Liver (tissue), 9 donors: Measurements from ENCODE around the gene TPCN1. TPM values are rescaled to one million over a fixed set of nuclear protein-coding genes. Genes with fewer than 3 reads are reported as not detected.

Experiments used
- DNase-seq: peaks from one replicate; pipeline ENCODE4 v3.0.0-alpha.2; 2017; ENCODE audit warnings: low spot score
- H3K27ac ChIP-seq, 2 donors: one replicate each; pipeline ENCODE4 v1.7.0; 2013; ENCODE audit warnings: inconsistent platforms in 2 of 2, low read length in 2 of 2, control low read depth in 1 of 2, low read depth in 1 of 2, mild to moderate bottlenecking in 1 of 2
- H3K27me3 ChIP-seq, 4 donors: one replicate each; pipeline versions ENCODE4 v1.6.1 to v1.7.0; 2013; ENCODE audit warnings: low read length in 3 of 4, inconsistent platforms in 1 of 4, mild to moderate bottlenecking in 1 of 4, moderate library complexity in 1 of 4; ENCODE audit not compliant: control insufficient read depth in 4 of 4, insufficient read depth in 4 of 4
- H3K36me3 ChIP-seq, 4 donors: one replicate each; pipeline versions ENCODE4 v1.6.1 to v1.7.0; 2013; ENCODE audit warnings: low read length in 3 of 4, mild to moderate bottlenecking in 3 of 4, low read depth in 1 of 4, moderate library complexity in 1 of 4; ENCODE audit not compliant: control insufficient read depth in 4 of 4, insufficient read depth in 3 of 4
- H3K4me1 ChIP-seq, 4 donors: one replicate each; pipeline versions ENCODE4 v1.6.1 to v1.7.0; 2013; ENCODE audit warnings: low read length in 3 of 4, mild to moderate bottlenecking in 3 of 4, moderate library complexity in 1 of 4; ENCODE audit not compliant: control insufficient read depth in 4 of 4, insufficient read depth in 4 of 4
- H3K4me3 ChIP-seq, 3 donors: one replicate each; pipeline versions ENCODE4 v1.6.1 to v1.7.0; 2013; ENCODE audit warnings: low read length in 3 of 3, control low read depth in 1 of 3, low read depth in 1 of 3, mild to moderate bottlenecking in 1 of 3
- H3K9ac ChIP-seq, 2 donors: one replicate each; pipeline ENCODE4 v1.7.0; 2013; ENCODE audit warnings: low read length in 2 of 2, mild to moderate bottlenecking in 2 of 2, moderate library complexity in 2 of 2, control low read depth in 1 of 2, low read depth in 1 of 2
- H3K9me3 ChIP-seq, 4 donors: one replicate each; pipeline versions ENCODE4 v1.6.1 to v1.7.0; 2013; ENCODE audit warnings: low read length in 3 of 4; ENCODE audit not compliant: control insufficient read depth in 4 of 4
- CTCF ChIP-seq: fragments of 150-350 bp; IDR thresholded peaks from 2 replicates; pipeline ENCODE4 v1.5.1; 2017; ENCODE audit warnings: improper control_type of control experiment, low read depth, low read length; ENCODE audit not compliant: missing input control
- EGR1 ChIP-seq, 2 donors: IDR thresholded peaks; 2 replicates each; pipeline ENCODE4 v1.6.1; 2016 to 2018; ENCODE audit warnings: antibody characterized with exemption in 2 of 2, low read depth in 2 of 2
- FOXA1 ChIP-seq: IDR thresholded peaks from 2 replicates; pipeline ENCODE4 v1.6.1; 2016; ENCODE audit warnings: antibody characterized with exemption
- FOXA2 ChIP-seq: IDR thresholded peaks from 2 replicates; pipeline ENCODE4 v1.6.1; 2016; ENCODE audit warnings: antibody characterized with exemption
- GABPA ChIP-seq, 2 donors: IDR thresholded peaks in 1 of 2; conservative IDR thresholded peaks in 1 of 2; 2 replicates each; pipeline ENCODE4 v1.6.1; 2016; ENCODE audit warnings: antibody characterized with exemption in 2 of 2, mild to moderate bottlenecking in 1 of 2, moderate library complexity in 1 of 2
- HNF4A ChIP-seq, 2 donors: conservative IDR thresholded peaks; 2 replicates each; pipeline ENCODE4 v1.6.1; 2016; ENCODE audit warnings: antibody characterized with exemption in 2 of 2, mild to moderate bottlenecking in 2 of 2
- HNF4G ChIP-seq: IDR thresholded peaks from 2 replicates; pipeline ENCODE4 v1.6.1; 2016; ENCODE audit warnings: antibody characterized with exemption
- JUND ChIP-seq, 2 donors: IDR thresholded peaks; 2 replicates each; pipeline ENCODE4 v1.6.1; 2016; ENCODE audit warnings: antibody characterized with exemption in 2 of 2
- NR2F2 ChIP-seq: IDR thresholded peaks from 2 replicates; pipeline ENCODE4 v1.6.1; 2016; ENCODE audit warnings: antibody characterized with exemption
- RAD21 ChIP-seq, 2 donors: IDR thresholded peaks; 2 replicates each; pipeline ENCODE4 v1.6.1; 2016; ENCODE audit warnings: antibody characterized with exemption in 2 of 2, mild to moderate bottlenecking in 2 of 2
- REST ChIP-seq: IDR thresholded peaks from 2 replicates; pipeline ENCODE4 v1.6.1; 2016; ENCODE audit warnings: antibody characterized with exemption, mild to moderate bottlenecking
- RXRA ChIP-seq, 2 donors: IDR thresholded peaks; 2 replicates each; pipeline ENCODE4 v1.6.1; 2017 to 2018; ENCODE audit warnings: antibody characterized with exemption in 2 of 2, mild to moderate bottlenecking in 1 of 2
- SP1 ChIP-seq: IDR thresholded peaks from 2 replicates; pipeline ENCODE4 v1.6.1; 2018; ENCODE audit warnings: antibody characterized with exemption, mild to moderate bottlenecking
- TAF1 ChIP-seq: conservative IDR thresholded peaks from 2 replicates; pipeline ENCODE4 v1.6.1; 2016; ENCODE audit warnings: antibody characterized with exemption, mild to moderate bottlenecking
- YY1 ChIP-seq: IDR thresholded peaks from 2 replicates; pipeline ENCODE4 v1.6.1; 2016; ENCODE audit warnings: antibody characterized with exemption, mild to moderate bottlenecking
- WGBS: extraction: QIAGEN DNeasy Blood & Tissue Kit; methylation state at CpG from one replicate; pipeline ENCODE4 v1.1.7; 2013; 5-methylcytosine and 5-hydroxymethylcytosine counted together
- polyA plus RNA-seq, 2 donors: library from polyadenylated mRNA; stranded (reverse) in 1 of 2; unstranded in 1 of 2; fragments of 200-250 nt in 1 of 2; fragments of >200 nt in 1 of 2; fragmentation: Nextera tagmentation in 1 of 2; extraction: Ambion mirVana in 1 of 2; gene quantifications; one replicate each; pipeline versions ENCODE4 v1.2.1 to v1.2.3, GENCODE V29; 2013 to 2015
- total RNA-seq, 2 donors: library from RNA; depleted of rRNA; stranded (reverse); fragments of >200 nt; gene quantifications; one replicate each; pipeline ENCODE4 v1.2.3, GENCODE V29; 2014
- TF ChIP-seq, protein P1 (sequence below): IDR thresholded peaks from 2 replicates; pipeline ENCODE4 v1.6.1; 2016; ENCODE audit warnings: antibody characterized with exemption
- TF ChIP-seq, protein P2 (sequence below): IDR thresholded peaks from 2 replicates; pipeline ENCODE4 v1.6.1; 2016; ENCODE audit warnings: antibody characterized with exemption
- TF ChIP-seq, protein P3 (sequence below): IDR thresholded peaks from 2 replicates; pipeline ENCODE4 v1.6.1; 2016; ENCODE audit warnings: antibody characterized with exemption
- donor health status: healthy.
- donor health status: healthy.
- donor health status: healthy.
- donor health status: healthy.
- donor health status: healthy.

Gene TPCN1
- total and polyA plus RNA-seq, 4 donors, result 8.6 to 19.2 (median 13.7) TPM

GRCh38 chr12:113244047-113244460 lies 22.8 kb downstream of the TPCN1 start:
- H3K4me1 ChIP-seq, result peaks cover 22 to 70% (median 57%) of the 10 kb centered on the region in 4 donors
- no peak overlapping the region for H3K4me3 ChIP-seq
- TF ChIP-seq, protein P1, sequence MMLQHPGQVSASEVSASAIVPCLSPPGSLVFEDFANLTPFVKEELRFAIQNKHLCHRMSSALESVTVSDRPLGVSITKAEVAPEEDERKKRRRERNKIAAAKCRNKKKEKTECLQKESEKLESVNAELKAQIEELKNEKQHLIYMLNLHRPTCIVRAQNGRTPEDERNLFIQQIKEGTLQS, result no peak
- peak; percentile 64 to 82 for TF ChIP-seq HNF4A (conservative IDR thresholded peaks at IDR 0.05)
- TF ChIP-seq TAF1, result no peak
- no peak for TF ChIP-seq JUND (IDR thresholded peaks at IDR 0.05)
- peak; percentile 74 for TF ChIP-seq NR2F2
- TF ChIP-seq YY1, result no peak
- peak; percentile 75 for TF ChIP-seq SP1
- TF ChIP-seq HNF4G, result no peak
- TF ChIP-seq EGR1 (IDR thresholded peaks at IDR 0.05; ENCODE audit: low read depth in 2 of 2), result no peak
- TF ChIP-seq, protein P2, sequence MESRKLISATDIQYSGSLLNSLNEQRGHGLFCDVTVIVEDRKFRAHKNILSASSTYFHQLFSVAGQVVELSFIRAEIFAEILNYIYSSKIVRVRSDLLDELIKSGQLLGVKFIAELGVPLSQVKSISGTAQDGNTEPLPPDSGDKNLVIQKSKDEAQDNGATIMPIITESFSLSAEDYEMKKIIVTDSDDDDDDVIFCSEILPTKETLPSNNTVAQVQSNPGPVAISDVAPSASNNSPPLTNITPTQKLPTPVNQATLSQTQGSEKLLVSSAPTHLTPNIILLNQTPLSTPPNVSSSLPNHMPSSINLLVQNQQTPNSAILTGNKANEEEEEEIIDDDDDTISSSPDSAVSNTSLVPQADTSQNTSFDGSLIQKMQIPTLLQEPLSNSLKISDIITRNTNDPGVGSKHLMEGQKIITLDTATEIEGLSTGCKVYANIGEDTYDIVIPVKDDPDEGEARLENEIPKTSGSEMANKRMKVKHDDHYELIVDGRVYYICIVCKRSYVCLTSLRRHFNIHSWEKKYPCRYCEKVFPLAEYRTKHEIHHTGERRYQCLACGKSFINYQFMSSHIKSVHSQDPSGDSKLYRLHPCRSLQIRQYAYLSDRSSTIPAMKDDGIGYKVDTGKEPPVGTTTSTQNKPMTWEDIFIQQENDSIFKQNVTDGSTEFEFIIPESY, result no peak
- no peak for TF ChIP-seq FOXA1
- TF ChIP-seq RXRA (IDR thresholded peaks at IDR 0.05), result peak; percentile 61 to 81
- no peak for TF ChIP-seq GABPA (IDR thresholded peaks at IDR 0.05 in 1 of 2, conservative IDR thresholded peaks at IDR 0.05 in 1 of 2)
- TF ChIP-seq, protein P3, sequence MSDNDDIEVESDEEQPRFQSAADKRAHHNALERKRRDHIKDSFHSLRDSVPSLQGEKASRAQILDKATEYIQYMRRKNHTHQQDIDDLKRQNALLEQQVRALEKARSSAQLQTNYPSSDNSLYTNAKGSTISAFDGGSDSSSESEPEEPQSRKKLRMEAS, result peak; percentile 28
- TF ChIP-seq RAD21 (IDR thresholded peaks at IDR 0.05), result peak in 1 of 2 donors; percentile 60
- no peak overlapping the region for H3K9ac ChIP-seq
- no peaks in the 10 kb centered on the region for H3K27me3 ChIP-seq
- no peak for DNase-seq
- H3K36me3 ChIP-seq, result peaks cover 0 to 7% (median 1%) of the 10 kb centered on the region in 4 donors
- peak overlapping the region; percentile 72 to 78 for H3K27ac ChIP-seq
- WGBS, result 17% methylated on average over 5 of the region's 5 CpGs
- no peaks in the 10 kb centered on the region for H3K9me3 ChIP-seq

DNA sequence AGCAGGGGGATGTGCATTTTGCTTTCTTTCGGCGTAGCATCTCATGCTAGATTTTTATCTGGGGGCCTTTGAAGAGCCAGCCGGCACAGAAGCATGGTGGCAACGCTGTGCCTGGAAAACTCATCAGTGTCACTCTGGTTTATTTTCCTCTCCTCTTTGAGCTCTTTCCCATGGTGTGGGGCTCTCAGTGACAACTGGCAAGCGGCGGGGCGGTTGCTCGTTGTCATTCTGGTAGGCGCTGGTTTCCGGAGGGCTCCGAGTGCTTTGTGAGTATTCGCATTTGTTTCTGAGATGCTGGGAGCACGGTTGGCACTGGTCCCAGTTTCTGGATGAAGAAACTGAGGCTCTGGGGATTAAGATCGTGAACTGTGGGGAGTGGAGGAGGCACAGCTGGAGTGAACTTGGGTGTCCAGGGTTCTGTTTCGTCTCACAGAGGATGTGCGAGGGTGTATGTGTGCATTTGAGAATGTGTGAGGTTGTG lies 23.3 kb downstream of the TPCN1 start:
- Histone ChIP-seq H3K9me3 (no peaks in the 10 kb centered on the region), H3K4me1 (peaks cover 22 to 66% (median 54%) of the 10 kb centered on the region in 4 donors), H3K4me3 (no peak overlapping the region), H3K27me3 (no peaks in the 10 kb centered on the region), H3K36me3 (peaks cover 0 to 7% (median 4%) of the 10 kb centered on the region in 4 donors), H3K9ac (no peak overlapping the region), H3K27ac (peak overlapping the region; percentile 43 to 49)
- no peak for DNase-seq
- 87% methylated on average over 16 of the region's 16 CpGs for WGBS
- no peak for TF ChIP-seq RAD21 (IDR thresholded peaks at IDR 0.05)
- no peak for TF ChIP-seq SP1
- no peak for TF ChIP-seq RXRA (IDR thresholded peaks at IDR 0.05)
- no peak for TF ChIP-seq REST
- no peak for TF ChIP-seq NR2F2
- no peak for TF ChIP-seq YY1
- TF ChIP-seq FOXA2, result no peak
- TF ChIP-seq TAF1, result no peak
- no peak for TF ChIP-seq CTCF
- no peak for TF ChIP-seq HNF4G
- TF ChIP-seq HNF4A (conservative IDR thresholded peaks at IDR 0.05), result no peak
- TF ChIP-seq FOXA1, result no peak
- TF ChIP-seq, protein P2, result no peak
- no peak for TF ChIP-seq JUND (IDR thresholded peaks at IDR 0.05)
